CD4-positive, alpha-beta T cell treated with Interleukin-1 beta for 1 hour (primary cell): ENCODE measurements around the gene C5orf46.

Experiments
- DNase-seq, 2 donors: peaks; one replicate each; pipeline ENCODE4 v3.0.0-alpha.2; 2020 to 2022

C5orf46 gene

GRCh38 chr5:147857302-147858129 lies 48.8 kb downstream of the C5orf46 start:
- DNase-seq: peak; percentile 13 to 41

- DNase-seq: no peak
Measured at GRCh38 chr5:147856801-147857200, 49.5 kb downstream of the C5orf46 start.

- no peak for DNase-seq
Measured at GRCh38 chr5:147855774-147856069, 50.6 kb downstream of the C5orf46 start.

GRCh38 chr5:147854894-147855773 lies 51.2 kb downstream of the C5orf46 start:
- DNase-seq: no peak

- DNase-seq: no peak
Measured at GRCh38 chr5:147854331-147854730, 52.0 kb downstream of the C5orf46 start.

- DNase-seq: no peak
Measured at GRCh38 chr5:147853372-147853987, 52.9 kb downstream of the C5orf46 start.

- no peak for DNase-seq
Measured at GRCh38 chr5:147852365-147852764, 54.0 kb downstream of the C5orf46 start.

GRCh38 chr5:147851578-147851977 lies 54.8 kb downstream of the C5orf46 start:
- DNase-seq: no peak

- no peak for DNase-seq
Measured at GRCh38 chr5:147849226-147849625, 57.1 kb downstream of the C5orf46 start.

GRCh38 chr5:147845618-147846017 lies 60.7 kb downstream of the C5orf46 start:
- DNase-seq: no peak

GRCh38 chr5:147844846-147845245 lies 61.5 kb downstream of the C5orf46 start:
- no peak for DNase-seq

GRCh38 chr5:147842869-147843268 lies 63.5 kb downstream of the C5orf46 start:
- no peak for DNase-seq
